RWPE1 (cell line): ENCODE data around the gene TAF11.
"Not testable (repeated sequence)": the region's sequence is repeated elsewhere in the genome, so short reads cannot be mapped to it uniquely, and the experiment has no call there.

Experiments used
- CTCF ChIA-PET: fragments of 350-600 bp; sonication (Branson Sonifier 250); formaldehyde crosslinking; extraction: SDS; loops from one replicate; lab custom pipeline; 2021; lab: Yijun Ruan, JAX
- POLR2A ChIA-PET: fragments of 400-600 bp; formaldehyde crosslinking; extraction: SDS; loops from one replicate; lab custom pipeline; 2020; ENCODE audit warnings: antibody characterized with exemption; ENCODE audit not compliant: low non-redundant PET; lab: Yijun Ruan, JAX
- DNase-seq: peaks from one replicate; pipeline ENCODE4 v3.0.0; 2012; ENCODE audit warnings: low spot score
- H3K27ac ChIP-seq: fragments of 450-650 bp; 2 replicates; pipeline ENCODE4 v1.5.1; 2017
- TF ChIP-seq, protein P1 (sequence below): fragments of 450-650 bp; conservative IDR thresholded peaks from 2 replicates; pipeline ENCODE4 v1.5.1; 2017; ENCODE audit warnings: low read depth, mild to moderate bottlenecking

TAF11 gene

GRCh38 chr6:34859951-34860350 lies 27.9 kb downstream of the TAF11 start:
- CTCF ChIA-PET: interaction anchor here (0.6 kb wide), 1 partner anchor 848 kb away, joined by 3 read pairs; no protein-coding TSS in a partner anchor
- POLR2A ChIA-PET: no interaction called here
- H3K27ac ChIP-seq: no peak overlapping the region
- TF ChIP-seq, protein P1, sequence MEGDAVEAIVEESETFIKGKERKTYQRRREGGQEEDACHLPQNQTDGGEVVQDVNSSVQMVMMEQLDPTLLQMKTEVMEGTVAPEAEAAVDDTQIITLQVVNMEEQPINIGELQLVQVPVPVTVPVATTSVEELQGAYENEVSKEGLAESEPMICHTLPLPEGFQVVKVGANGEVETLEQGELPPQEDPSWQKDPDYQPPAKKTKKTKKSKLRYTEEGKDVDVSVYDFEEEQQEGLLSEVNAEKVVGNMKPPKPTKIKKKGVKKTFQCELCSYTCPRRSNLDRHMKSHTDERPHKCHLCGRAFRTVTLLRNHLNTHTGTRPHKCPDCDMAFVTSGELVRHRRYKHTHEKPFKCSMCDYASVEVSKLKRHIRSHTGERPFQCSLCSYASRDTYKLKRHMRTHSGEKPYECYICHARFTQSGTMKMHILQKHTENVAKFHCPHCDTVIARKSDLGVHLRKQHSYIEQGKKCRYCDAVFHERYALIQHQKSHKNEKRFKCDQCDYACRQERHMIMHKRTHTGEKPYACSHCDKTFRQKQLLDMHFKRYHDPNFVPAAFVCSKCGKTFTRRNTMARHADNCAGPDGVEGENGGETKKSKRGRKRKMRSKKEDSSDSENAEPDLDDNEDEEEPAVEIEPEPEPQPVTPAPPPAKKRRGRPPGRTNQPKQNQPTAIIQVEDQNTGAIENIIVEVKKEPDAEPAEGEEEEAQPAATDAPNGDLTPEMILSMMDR: no peak
- no peak for DNase-seq

- ChIA-PET POLR2A (no interaction called here), CTCF (interaction anchor here (0.5 to 1.2 kb wide), 3 partner anchors 9 to 27 kb away, joined by 3 to 4 read pairs (median 4); no protein-coding TSS in a partner anchor)
- DNase-seq: no peak
- no peak overlapping the region for H3K27ac ChIP-seq
- TF ChIP-seq, protein P1: no peak
These were observed 29.2 kb downstream of the TAF11 start for GRCh38 chr6:34858681-34859080.

- no peak overlapping the region for H3K27ac ChIP-seq
- ChIA-PET POLR2A (no interaction called here), CTCF (no interaction called here)
- DNase-seq: no peak
- TF ChIP-seq, protein P1: no peak
These were observed 32.4 kb downstream of the TAF11 start for GRCh38 chr6:34855463-34855862.

DNA sequence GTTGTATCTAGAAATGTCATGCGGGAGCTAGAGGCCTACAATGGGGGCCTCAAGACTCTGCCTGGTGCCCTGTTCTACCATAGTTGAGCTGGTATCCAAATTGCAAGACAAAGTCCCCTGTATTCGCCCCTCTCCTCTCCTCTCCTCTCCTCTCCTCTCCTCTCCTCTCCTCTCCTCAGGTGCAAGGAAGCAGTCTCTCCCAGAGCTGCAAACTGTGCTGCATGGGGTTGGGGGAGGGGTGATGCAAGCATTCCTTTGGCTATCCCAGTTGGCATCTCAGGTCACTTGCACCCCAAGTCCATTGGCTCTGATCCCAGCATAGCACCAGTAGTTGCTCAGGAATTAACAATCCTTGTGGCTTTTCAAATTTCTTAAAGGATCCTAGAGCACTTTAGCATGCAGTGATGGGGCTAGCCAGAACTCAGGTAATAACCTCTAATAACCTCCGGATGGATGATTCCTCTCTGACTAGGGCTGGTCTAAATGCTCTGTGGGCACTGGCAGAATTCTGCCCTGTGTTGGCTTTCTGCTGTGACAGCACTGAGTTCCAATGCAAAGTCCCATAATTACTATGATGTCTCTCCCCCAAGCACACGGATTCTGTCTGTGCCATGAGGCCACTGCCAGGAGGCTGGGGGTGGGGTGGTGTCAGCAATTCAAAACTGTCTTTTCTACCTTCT lies 35.3 kb downstream of the TAF11 start:
- TF ChIP-seq, protein P1: no peak
- ChIA-PET POLR2A (no interaction called here), CTCF (interaction anchor here (0.6 to 0.7 kb wide), 3 partner anchors 40 to 1588 kb away, joined by 3 to 5 read pairs (median 5); no protein-coding TSS in a partner anchor)
- DNase-seq: no peak
- H3K27ac ChIP-seq: no peak overlapping the region

- ChIA-PET CTCF (no interaction called here), POLR2A (no interaction called here)
- no peak overlapping the region for H3K27ac ChIP-seq
- TF ChIP-seq, protein P1: no peak
- no peak for DNase-seq
These were observed 36.5 kb downstream of the TAF11 start for GRCh38 chr6:34851361-34851760.

DNA sequence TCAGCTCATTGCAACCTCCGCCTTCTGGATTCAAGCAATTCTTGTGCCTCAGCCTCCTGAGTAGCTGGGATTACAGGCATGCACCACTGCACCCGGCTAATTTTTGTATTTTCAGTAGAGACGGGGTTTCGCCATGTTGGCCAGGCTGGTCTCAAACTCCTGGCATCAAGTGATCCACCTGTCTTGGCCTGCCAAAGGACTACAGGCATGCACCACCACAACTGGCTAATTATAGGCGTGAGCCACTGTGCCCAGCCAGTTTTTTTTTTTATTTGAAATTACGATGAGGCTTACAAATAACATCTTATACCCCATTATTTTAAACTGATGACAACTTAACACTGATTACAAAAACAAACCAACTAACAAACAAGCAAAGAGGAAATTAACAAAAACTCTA lies 38.8 kb downstream of the TAF11 start:
- POLR2A ChIA-PET: interaction anchor here (0.6 kb wide), 1 partner anchor 383 kb away, joined by 3 read pairs; the partner anchor contains the start of gene PACSIN1
- H3K27ac ChIP-seq, CTCF ChIA-PET, DNase-seq: not testable (repeated sequence)
